Left forelimb (tissue), 1 donor: ENCODE results near the gene POU2F1.

Experiments
- DNase-seq: peaks from one replicate; pipeline ENCODE4 v3.0.0-alpha.2; 2018; ENCODE audit warnings: low spot score

Gene POU2F1

GRCh38 chr1:167442142-167442848 is 221.6 kb downstream of the POU2F1 start:
- DNase-seq: peak; percentile 85

- DNase-seq: no peak
Measured at GRCh38 chr1:167442854-167443565, 222.3 kb downstream of the POU2F1 start.

GRCh38 chr1:167443757-167444156 is 223.1 kb downstream of the POU2F1 start:
- no peak for DNase-seq

GRCh38 chr1:167446966-167447365 is 226.3 kb downstream of the POU2F1 start:
- no peak for DNase-seq

- DNase-seq: no peak
Measured at GRCh38 chr1:167447521-167448136, 226.9 kb downstream of the POU2F1 start.

- no peak for DNase-seq
Measured at GRCh38 chr1:167450843-167451242, 230.2 kb downstream of the POU2F1 start.

- no peak for DNase-seq
Measured at GRCh38 chr1:167452483-167452882, 231.8 kb downstream of the POU2F1 start.

GRCh38 chr1:167453123-167453522 is 232.4 kb downstream of the POU2F1 start:
- DNase-seq: no peak

- no peak for DNase-seq
Measured at GRCh38 chr1:167454304-167454893, 233.7 kb downstream of the POU2F1 start.

GRCh38 chr1:167454894-167455785 is 234.5 kb downstream of the POU2F1 start:
- no peak for DNase-seq

GRCh38 chr1:167455786-167456446 is 235.2 kb downstream of the POU2F1 start:
- no peak for DNase-seq

GRCh38 chr1:167456524-167456923 is 235.8 kb downstream of the POU2F1 start:
- no peak for DNase-seq

- no peak for DNase-seq
Measured at GRCh38 chr1:167456926-167457325, 236.2 kb downstream of the POU2F1 start.

- DNase-seq: no peak
Measured at GRCh38 chr1:167457936-167458584, 237.4 kb downstream of the POU2F1 start.

GRCh38 chr1:167460836-167461235 is 240.2 kb downstream of the POU2F1 start:
- no peak for DNase-seq

GRCh38 chr1:167462341-167462740 is 241.7 kb downstream of the POU2F1 start:
- DNase-seq: no peak

- no peak for DNase-seq
Measured at GRCh38 chr1:167463080-167463479, 242.4 kb downstream of the POU2F1 start.

GRCh38 chr1:167463875-167464575 is 243.3 kb downstream of the POU2F1 start:
- no peak for DNase-seq

- DNase-seq: no peak
Measured at GRCh38 chr1:167465018-167465417, 244.3 kb downstream of the POU2F1 start.

GRCh38 chr1:167465743-167466142 is 245.1 kb downstream of the POU2F1 start:
- no peak for DNase-seq
